Right lobe of liver (tissue), 6 donors: Measurements from ENCODE around the gene SERINC5. TPM values are rescaled to one million over a fixed set of nuclear protein-coding genes. Genes with fewer than 3 reads are reported as not detected.

Experiments
- ATAC-seq, 4 donors: fragments of 200-7000 bp; cut with Tn5 transposase; one replicate each; pipeline ENCODE4 v1.9.1; 2020; ENCODE audit warnings: mild to moderate bottlenecking in 4 of 4, moderate library complexity in 4 of 4
- DNase-seq, 3 donors: peaks; one replicate each; pipeline ENCODE4 v3.0.0-alpha.2; 2020
- H3K27ac ChIP-seq, 3 donors: fragments of 200-600 bp; one replicate each; pipeline ENCODE4 v1.8.0; 2022
- H3K27me3 ChIP-seq, 2 donors: fragments of 200-600 bp; one replicate each; pipeline ENCODE4 v1.8.0; 2022
- H3K36me3 ChIP-seq, 4 donors: fragments of 200-600 bp; sonication (generic) in 1 of 4; one replicate each; pipeline versions ENCODE4 v1.5.1 to v1.8.0; 2017 to 2022; ENCODE audit warnings: control low read depth in 1 of 4
- H3K4me1 ChIP-seq, 4 donors: fragments of 200-600 bp; sonication (generic) in 1 of 4; one replicate each; pipeline versions ENCODE4 v1.5.1 to v1.8.0; 2017 to 2022; ENCODE audit warnings: control low read depth in 1 of 4
- H3K4me3 ChIP-seq, 3 donors: fragments of 200-600 bp; one replicate each; pipeline ENCODE4 v1.8.0; 2022
- H3K9me3 ChIP-seq, 4 donors: fragments of 200-600 bp; sonication (generic) in 1 of 4; one replicate each; pipeline versions ENCODE4 v1.5.1 to v1.8.0; 2017 to 2022; ENCODE audit warnings: control low read depth in 1 of 4
- CTCF ChIP-seq, 4 donors: fragments of 200-600 bp in 3 of 4; fragments of 450-650 bp in 1 of 4; IDR thresholded peaks; one replicate each; pipeline versions ENCODE4 v1.5.1 to v1.8.0; 2016 to 2022; ENCODE audit warnings: antibody characterized with exemption in 4 of 4, mild to moderate bottlenecking in 2 of 4
- POLR2A ChIP-seq: fragments of 450-650 bp; IDR thresholded peaks from one replicate; pipeline ENCODE4 v1.6.1; 2017; ENCODE audit warnings: antibody characterized with exemption, mild to moderate bottlenecking
- WGBS: methylation state at CpG from one replicate; pipeline ENCODE4 v1.1.6; 2018; ENCODE audit warnings: low coverage, low lambda C conversion rate; ENCODE audit not compliant: insufficient coverage; ENCODE audit errors: missing lambda C conversion rate; 5-methylcytosine and 5-hydroxymethylcytosine counted together
- intact Hi-C, 2 donors: fragments of 100-400 bp; cut with DNase I; formaldehyde crosslinking; loops; one replicate each; pipeline versions ENCODE4 v1.11.2 to v1.14.1; 2022
- total RNA-seq, 6 experiments: library from RNA; depleted of rRNA in 2 of 6; stranded (reverse); fragments of >200 nt in 2 of 6; fragmentation: NEBNext Ultra II Directional in 3 of 6; extraction: Animal tissue kit (Norgen Biotek cat#: 25700) in 3 of 6; gene quantifications; one replicate each; pipeline versions ENCODE4 v1.1.0 to v1.2.4, GENCODE V29; 2016 to 2023
- donor health status: DM: no; HTN: yes; CAD: no.
- donor health status: DM: no; HTN: no; CAD: no.
- donor health status: DM: no; HTN: no; CAD: no.
- donor health status: DM: no; HTN: yes; CAD: no.
- donor health status: DM: no; HTN: yes; CAD: no.

SERINC5 gene
- total RNA-seq, 6 experiments from 2014 or later: 30.1 to 82.1 (median 57.9) TPM

GRCh38 chr5:80125022-80125961, 130.6 kb downstream of the SERINC5 start:
- no peak for DNase-seq
- 83% methylated on average over 9 of the region's 11 CpGs for WGBS
- peak in 3 of 4 donors; percentile 39 to 58 (median 52) for ATAC-seq
- H3K4me3 ChIP-seq: no peak overlapping the region
- H3K27ac ChIP-seq: peak overlapping the region in 1 of 3 donors; percentile 4
- no peak for TF ChIP-seq POLR2A
- no peak for TF ChIP-seq CTCF (IDR thresholded peaks at IDR 0.05)
- H3K4me1 ChIP-seq: no peaks in the 10 kb centered on the region
- no peaks in the 10 kb centered on the region for H3K36me3 ChIP-seq
- no peaks in the 10 kb centered on the region for H3K9me3 ChIP-seq
- H3K27me3 ChIP-seq: no peaks in the 10 kb centered on the region
- intact Hi-C loops: no loop called here

DNA sequence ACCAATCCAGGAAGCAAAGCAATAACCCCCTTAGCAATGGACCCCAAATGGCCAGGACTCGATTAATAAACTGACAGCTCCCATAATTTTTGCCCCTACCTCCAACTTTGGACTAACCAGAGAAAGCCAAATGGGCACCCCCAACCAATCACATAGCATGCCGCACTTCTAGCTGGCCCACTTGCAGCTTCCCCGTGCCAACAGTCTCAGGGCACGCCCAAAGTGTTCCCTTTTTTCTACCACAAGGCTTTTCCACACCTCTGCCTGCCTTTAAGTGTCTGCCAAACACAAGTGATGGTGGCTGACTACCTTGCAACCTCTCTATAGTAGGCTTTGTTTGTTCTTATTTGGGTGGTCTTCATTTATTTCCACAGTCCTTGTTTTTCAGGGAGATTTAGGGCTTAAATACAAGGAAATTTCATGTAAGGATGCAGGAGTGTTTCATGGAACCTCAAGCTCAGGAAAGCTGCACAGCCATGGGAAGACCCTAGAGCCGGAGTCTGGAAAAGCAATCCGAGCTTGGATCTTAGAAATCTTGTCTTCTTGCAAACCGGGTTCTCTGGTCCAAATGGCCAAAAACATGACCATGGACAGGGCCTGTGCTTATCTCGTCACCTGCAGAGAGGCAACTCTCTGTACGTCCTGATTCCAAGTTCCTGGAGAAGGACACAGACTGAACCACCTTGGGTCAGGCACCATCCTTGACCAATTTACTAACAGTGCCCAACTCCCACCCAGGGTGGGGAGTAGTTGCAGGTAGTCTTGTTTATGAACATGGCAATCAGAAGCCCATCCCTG, 131.5 kb downstream of the SERINC5 start:
- Histone ChIP-seq H3K4me1 (no peaks in the 10 kb centered on the region), H3K27me3 (no peaks in the 10 kb centered on the region), H3K9me3 (no peaks in the 10 kb centered on the region), H3K36me3 (no peaks in the 10 kb centered on the region), H3K27ac (no peak overlapping the region), H3K4me3 (no peak overlapping the region)
- 78% methylated on average over 8 of the region's 9 CpGs for WGBS
- TF ChIP-seq CTCF (IDR thresholded peaks at IDR 0.05) (no peak), POLR2A (no peak)
- ATAC-seq (no peak), DNase-seq (no peak)
- intact Hi-C loops: no loop called here

DNA sequence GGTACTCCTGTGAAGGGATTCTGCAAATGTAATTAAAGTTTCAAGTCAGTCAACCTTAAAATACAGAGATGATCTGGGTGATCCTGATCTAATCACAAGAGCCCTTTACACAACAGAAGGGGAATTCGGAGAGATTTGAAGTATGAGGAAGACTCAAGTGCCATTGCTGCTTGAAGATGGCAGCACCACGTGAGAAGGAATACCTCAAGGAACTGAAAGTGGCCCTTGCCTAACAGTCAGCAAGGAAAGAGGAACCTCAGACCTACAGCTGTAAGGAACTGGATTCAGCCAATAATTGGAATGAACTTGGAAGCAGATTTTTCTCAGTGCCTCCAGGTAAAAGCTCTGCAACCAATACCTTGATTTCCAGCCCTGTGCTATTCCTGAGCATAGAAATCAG, 133.3 kb downstream of the SERINC5 start:
- ATAC-seq: peak in 3 of 4 donors; percentile 39 to 44 (median 43)
- Histone ChIP-seq H3K27ac (no peak overlapping the region), H3K9me3 (no peaks in the 10 kb centered on the region), H3K4me3 (no peak overlapping the region), H3K4me1 (no peaks in the 10 kb centered on the region), H3K36me3 (no peaks in the 10 kb centered on the region), H3K27me3 (no peaks in the 10 kb centered on the region)
- WGBS: 84% methylated on average over 2 of the region's 2 CpGs
- TF ChIP-seq CTCF (IDR thresholded peaks at IDR 0.05) (no peak), POLR2A (no peak)
- intact Hi-C loops: no loop called here
- DNase-seq: no peak

GRCh38 chr5:80119372-80119771, 136.5 kb downstream of the SERINC5 start:
- ATAC-seq (no peak), DNase-seq (no peak)
- intact Hi-C loops: no loop called here
- WGBS: 83% methylated on average over 2 of the region's 2 CpGs
- no peak overlapping the region for H3K27ac ChIP-seq
- H3K36me3 ChIP-seq: no peaks in the 10 kb centered on the region
- no peaks in the 10 kb centered on the region for H3K4me1 ChIP-seq
- H3K4me3 ChIP-seq: no peak overlapping the region
- no peaks in the 10 kb centered on the region for H3K27me3 ChIP-seq
- no peaks in the 10 kb centered on the region for H3K9me3 ChIP-seq
- TF ChIP-seq POLR2A: no peak
- no peak for TF ChIP-seq CTCF (IDR thresholded peaks at IDR 0.05)
